OCI-LY7 (cell line): ENCODE results near the gene SPAG5.

Experiments
- CTCF ChIP-seq: fragments of 200-600 bp; sonication (generic); conservative IDR thresholded peaks from 2 replicates; pipeline ENCODE4 v1.5.1; 2014; ENCODE audit warnings: mild to moderate bottlenecking, antibody characterized with exemption, low read length, moderate library complexity, mixed read lengths
- EZH2phosphoT487 ChIP-seq: fragments of 200-600 bp; sonication (generic); IDR thresholded peaks from 2 replicates; pipeline ENCODE4 v1.6.1; 2018; ENCODE audit warnings: low read depth, borderline replicate concordance, mild to moderate bottlenecking, mixed run types, antibody characterized with exemption, low read length, moderate library complexity, mixed read lengths

DNA sequence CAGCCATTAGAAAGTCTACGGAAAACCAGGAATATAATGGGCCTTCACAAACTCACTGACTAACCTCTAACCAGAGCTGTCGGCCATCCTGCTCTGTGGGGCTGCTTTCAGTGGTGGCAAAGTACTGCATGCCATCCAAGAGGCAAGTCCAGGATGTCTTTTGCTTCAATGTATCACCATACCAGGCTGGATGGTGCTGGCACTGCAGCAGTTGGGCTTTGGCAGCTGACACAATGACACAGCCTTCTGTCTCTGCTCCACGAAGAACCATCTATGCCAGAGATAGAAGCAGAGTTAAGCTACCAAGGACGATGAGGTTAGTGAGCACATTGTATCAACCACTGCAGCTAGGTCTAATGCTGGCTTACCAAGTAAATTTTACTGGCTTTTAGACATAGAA is 24.9 kb upstream of the SPAG5 start:
- no peak for TF ChIP-seq CTCF
- TF ChIP-seq EZH2phosphoT487 = no peak
